H1 (cell line): ENCODE data around the gene CUL2. TPM values are rescaled to one million over a fixed set of nuclear protein-coding genes. Genes with fewer than 3 reads are reported as not detected.

ENCODE experiments used
- CTCF ChIA-PET: fragments of 300-600 bp; sonication (Branson Sonifier 250); formaldehyde crosslinking; loops from one replicate; lab custom pipeline; 2021; ENCODE audit not compliant: partially characterized antibody; lab: Charles Lee
- POLR2A ChIA-PET: fragments of 300-600 bp; sonication (Branson Sonifier 250); formaldehyde crosslinking; loops from one replicate; lab custom pipeline; 2021; ENCODE audit warnings: inconsistent platforms; ENCODE audit not compliant: partially characterized antibody; lab: Charles Lee
- DNase-seq, 2 experiments: peaks; one replicate each; pipeline versions ENCODE4 v3.0.0 to v3.0.0-alpha.2; 2010 to 2022; ENCODE audit warnings: low spot score in 2 of 2, low read depth in 1 of 2, mixed read lengths in 1 of 2
- FAIRE-seq: peaks from 2 replicates; lab custom pipeline; 2011; peaks lifted over from hg19 to GRCh38; lab: Jason Lieb, UNC
- H2AFZ ChIP-seq: 2 replicates; pipeline ENCODE4 v1.8.1; 2012; ENCODE audit warnings: low read length, inconsistent platforms
- H2AK5ac ChIP-seq: 2 replicates; pipeline ENCODE4 v1.6.1; 2013; ENCODE audit warnings: low read depth, low read length
- H2BK120ac ChIP-seq: replicated peaks from 2 replicates; pipeline ENCODE3; 2013; ENCODE audit warnings: low read depth, low read length, inconsistent platforms
- H2BK12ac ChIP-seq: 2 replicates; pipeline ENCODE4 v1.6.1; 2013; ENCODE audit warnings: low read depth, low read length
- H2BK15ac ChIP-seq: 2 replicates; pipeline ENCODE4 v1.6.1; 2013; ENCODE audit warnings: low read length
- H2BK20ac ChIP-seq: 2 replicates; pipeline ENCODE4 v1.6.1; 2013; ENCODE audit warnings: low read length
- H2BK5ac ChIP-seq: 2 replicates; pipeline ENCODE4 v1.6.1; 2013; ENCODE audit warnings: low read depth, low read length
- H3K14ac ChIP-seq: 2 replicates; pipeline ENCODE4 v1.6.1; 2013; ENCODE audit warnings: inconsistent platforms; ENCODE audit not compliant: insufficient read length
- H3K18ac ChIP-seq: 2 replicates; pipeline ENCODE4 v1.6.1; 2013; ENCODE audit warnings: low read length; ENCODE audit errors: extremely low read depth
- H3K23ac ChIP-seq: 2 replicates; pipeline ENCODE4 v1.6.1; 2013; ENCODE audit warnings: inconsistent platforms; ENCODE audit not compliant: insufficient read length
- H3K23me2 ChIP-seq: 2 replicates; pipeline ENCODE4 v1.6.1; 2013; ENCODE audit warnings: low read depth, low read length
- H3K27ac ChIP-seq: 2 replicates; pipeline ENCODE4 v1.6.1; 2011; ENCODE audit warnings: low read depth, low read length, inconsistent platforms
- H3K27me3 ChIP-seq, 4 experiments: replicated peaks in 1 of 4; 1 replicate in 1 of 4; 2 replicates in 3 of 4; pipeline versions ENCODE4 v1.6.1 to v1.8.1; 2011 to 2013; ENCODE audit warnings: low read length in 3 of 4, mild to moderate bottlenecking in 3 of 4, inconsistent platforms in 2 of 4, mixed read lengths in 2 of 4, moderate library complexity in 1 of 4; ENCODE audit not compliant: control insufficient read depth in 3 of 4, insufficient read depth in 3 of 4; ENCODE audit errors: extremely low read depth in 1 of 4
- H3K36me3 ChIP-seq, 4 experiments: 2 replicates each; pipeline versions ENCODE4 v1.6.1 to v1.8.1; 2011 to 2013; ENCODE audit warnings: mild to moderate bottlenecking in 4 of 4, low read length in 3 of 4, moderate library complexity in 2 of 4, control low read depth in 1 of 4, inconsistent platforms in 1 of 4; ENCODE audit not compliant: insufficient read depth in 4 of 4, control insufficient read depth in 2 of 4
- H3K4ac ChIP-seq: replicated peaks from 2 replicates; pipeline ENCODE3; 2013; ENCODE audit warnings: low read length, low read depth, mixed read lengths, inconsistent platforms; ENCODE audit not compliant: insufficient read length
- H3K4me1 ChIP-seq, 4 experiments: replicated peaks in 1 of 4; 1 replicate in 1 of 4; 2 replicates in 3 of 4; pipeline versions ENCODE4 v1.6.1 to v1.8.1; 2011 to 2013; ENCODE audit warnings: low read length in 3 of 4, inconsistent platforms in 2 of 4, mixed read lengths in 1 of 4; ENCODE audit not compliant: insufficient read depth in 4 of 4, control insufficient read depth in 3 of 4
- H3K4me2 ChIP-seq, 2 experiments: 2 replicates each; pipeline versions ENCODE4 v1.6.1 to v1.8.1; 2011 to 2013; ENCODE audit warnings: low read depth in 2 of 2, low read length in 2 of 2, control low read depth in 1 of 2, inconsistent platforms in 1 of 2, mild to moderate bottlenecking in 1 of 2; ENCODE audit not compliant: insufficient read depth in 1 of 2
- H3K4me3 ChIP-seq, 4 experiments: fragments of 200-600, 300-600 bp in 1 of 4; sonication (generic), shearing (Covaris generic), sonication (Bioruptor Twin) in 1 of 4; 2 replicates each; pipeline versions ENCODE4 v1.5.1 to v1.8.1; 2011 to 2016; ENCODE audit warnings: low read length in 4 of 4, low read depth in 3 of 4, control low read depth in 2 of 4, inconsistent platforms in 2 of 4, mild to moderate bottlenecking in 2 of 4, mixed read lengths in 1 of 4, moderate library complexity in 1 of 4; ENCODE audit not compliant: insufficient read depth in 2 of 4; ENCODE audit errors: extremely low read depth in 1 of 4
- H3K56ac ChIP-seq: replicated peaks from 2 replicates; pipeline ENCODE3; 2013; ENCODE audit warnings: low read depth, mild to moderate bottlenecking, mixed read lengths, low read length, inconsistent platforms; ENCODE audit not compliant: insufficient read length
- H3K79me1 ChIP-seq: 2 replicates; pipeline ENCODE4 v1.6.1; 2013; ENCODE audit warnings: low read depth, low read length, control low read depth
- H3K79me2 ChIP-seq, 2 experiments: 2 replicates each; pipeline versions ENCODE4 v1.6.1 to v1.8.1; 2012 to 2013; ENCODE audit warnings: low read length in 2 of 2, mild to moderate bottlenecking in 2 of 2, inconsistent platforms in 1 of 2; ENCODE audit not compliant: insufficient read depth in 2 of 2, control insufficient read depth in 1 of 2
- H3K9ac ChIP-seq, 4 experiments: replicated peaks in 1 of 4; 1 replicate in 1 of 4; 2 replicates in 3 of 4; pipeline versions ENCODE4 v1.6.1 to v1.8.1; 2011 to 2013; ENCODE audit warnings: low read depth in 3 of 4, low read length in 3 of 4, control low read depth in 2 of 4, mild to moderate bottlenecking in 2 of 4, moderate library complexity in 2 of 4, inconsistent platforms in 1 of 4; ENCODE audit errors: extremely low read depth in 1 of 4
- H3K9me3 ChIP-seq, 2 experiments: 2 replicates each; pipeline versions ENCODE4 v1.6.1 to v1.8.1; 2012 to 2013; ENCODE audit warnings: mild to moderate bottlenecking in 2 of 2, moderate library complexity in 2 of 2, control low read depth in 1 of 2, inconsistent platforms in 1 of 2, low read depth in 1 of 2, low read length in 1 of 2, mixed read lengths in 1 of 2; ENCODE audit not compliant: insufficient read depth in 2 of 2
- H4K20me1 ChIP-seq, 2 experiments: replicated peaks in 1 of 2; 2 replicates each; pipeline versions ENCODE3 to v1.8.1; 2011 to 2013; ENCODE audit warnings: inconsistent platforms in 2 of 2, low read length in 2 of 2, mild to moderate bottlenecking in 1 of 2; ENCODE audit not compliant: insufficient read depth in 2 of 2, control insufficient read depth in 1 of 2
- H4K5ac ChIP-seq: 2 replicates; pipeline ENCODE4 v1.6.1; 2013; ENCODE audit warnings: low read length, low read depth, mixed read lengths, inconsistent platforms; ENCODE audit not compliant: insufficient read length
- H4K8ac ChIP-seq: 2 replicates; pipeline ENCODE4 v1.8.0; 2013; ENCODE audit warnings: mild to moderate bottlenecking, moderate library complexity, low read length, inconsistent platforms; ENCODE audit not compliant: insufficient read depth; ENCODE audit errors: extremely low read depth
- H4K91ac ChIP-seq: replicated peaks from 2 replicates; pipeline ENCODE3; 2013; ENCODE audit warnings: low read length, mixed read lengths, inconsistent platforms; ENCODE audit not compliant: insufficient read length
- ASH2L ChIP-seq: fragments of 200-600, 300-600 bp; sonication (generic); IDR thresholded peaks from one replicate; pipeline ENCODE4 v1.7.1; 2017; ENCODE audit warnings: low read length
- SUZ12 ChIP-seq: fragments of 200-600 bp; sonication (generic); IDR thresholded peaks from 2 replicates; pipeline ENCODE4 v1.6.1; 2012; ENCODE audit warnings: mild to moderate bottlenecking, inconsistent platforms, low read length, moderate library complexity, mixed read lengths
- TAF1 ChIP-seq: IDR thresholded peaks from 2 replicates; pipeline ENCODE4 v1.6.1; 2011; ENCODE audit warnings: mild to moderate bottlenecking, low read depth, low read length
- WGBS, 2 experiments: shearing (Covaris generic) in 1 of 2; methylation state at CpG; one replicate each; pipeline versions ENCODE4 v1.1.6 to v1.1.7; 2013 to 2015; ENCODE audit warnings: low lambda C conversion rate in 2 of 2, mixed read lengths in 2 of 2, inconsistent platforms in 1 of 2, low coverage in 1 of 2, missing lambda C conversion rate in 1 of 2; ENCODE audit not compliant: insufficient replicate concordance in 2 of 2, insufficient coverage in 1 of 2, insufficient read length in 1 of 2; ENCODE audit errors: extremely low coverage in 1 of 2, missing lambda C conversion rate in 1 of 2; 5-methylcytosine and 5-hydroxymethylcytosine counted together
- polyA plus RNA-seq, 7 experiments: library from polyadenylated mRNA; depleted of rRNA in 3 of 7; stranded (reverse) in 5 of 7; unstranded in 2 of 7; fragments of >200 nt in 5 of 7; fragments of 200-250 nt in 2 of 7; gene quantifications; 1 replicate in 5 of 7; 2 replicates in 1 of 7; 4 replicates in 1 of 7; pipeline versions ENCODE4 v1.2.1 to v1.2.3, GENCODE V29; 2011 to 2013; ENCODE audit warnings: missing spikeins in 2 of 7, mixed read lengths in 2 of 7
- total RNA-seq: library from RNA; stranded (reverse); fragmentation: NEBNext Ultra II Directional; extraction: Animal tissue kit (Norgen Biotek cat#: 25700); gene quantifications from 2 replicates; pipeline ENCODE4 v1.2.1, GENCODE V29; 2021

Gene CUL2
- total and polyA plus RNA-seq, 2 of the 8 experiments (the other 6 are each of a cell fraction or from before 2014, with no cell fraction given) = 10.2 to 43.1 TPM

DNA sequence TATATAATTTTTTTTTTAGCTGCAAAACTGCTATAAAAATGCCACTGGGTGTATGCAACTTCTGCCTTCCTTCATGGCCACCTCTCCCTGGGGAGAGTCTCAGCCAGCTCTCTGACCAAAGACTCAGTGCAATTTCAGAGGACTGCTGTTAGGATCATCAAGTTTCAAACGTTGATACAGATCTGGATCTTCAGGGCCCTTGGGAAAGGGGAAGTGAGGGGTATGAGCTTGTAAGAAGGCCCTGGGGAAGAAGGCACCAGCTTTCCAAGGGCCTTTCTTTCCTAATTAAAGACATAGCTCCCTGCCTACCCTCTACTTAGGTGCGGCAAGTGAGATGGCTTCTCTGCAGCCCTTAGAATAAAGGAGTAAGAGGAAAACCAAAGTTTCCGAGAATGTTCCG lies 130.4 kb downstream of the CUL2 start:
- H4K20me1 ChIP-seq = no peaks in the 10 kb centered on the region
- H4K91ac ChIP-seq = no peak overlapping the region
- H2BK120ac ChIP-seq = no peak overlapping the region
- no peaks in the 10 kb centered on the region for H3K27me3 ChIP-seq
- CTCF ChIA-PET = interaction anchor here (0.6 to 1.6 kb wide), 10 partner anchors 18 to 931 kb away, joined by 3 to 6 read pairs (median 4); no protein-coding TSS in a partner anchor
- H3K4me3 ChIP-seq = no peak overlapping the region
- H2AK5ac ChIP-seq = no peak overlapping the region
- no peaks in the 10 kb centered on the region for H3K79me1 ChIP-seq
- no peaks in the 10 kb centered on the region for H3K23me2 ChIP-seq
- no peak overlapping the region for H2AFZ ChIP-seq
- 86% methylated on average over 4 of the region's 4 CpGs; no CpG with 5 or more reads in 1 of the 2 experiments for WGBS, 2 experiments
- DNase-seq (no peak), FAIRE-seq (no peak)
- no peak overlapping the region for H2BK20ac ChIP-seq
- H4K5ac ChIP-seq = no peak overlapping the region
- no peak overlapping the region for H2BK5ac ChIP-seq
- no peak overlapping the region for H3K4me2 ChIP-seq
- H3K56ac ChIP-seq = no peak overlapping the region
- no peak overlapping the region for H2BK12ac ChIP-seq
- H3K9ac ChIP-seq = no peak overlapping the region
- no peak overlapping the region for H4K8ac ChIP-seq
- H3K18ac ChIP-seq = no peak overlapping the region
- H3K27ac ChIP-seq = no peak overlapping the region
- H3K79me2 ChIP-seq = no peaks in the 10 kb centered on the region
- no peak overlapping the region for H3K23ac ChIP-seq
- no peak overlapping the region for H3K4ac ChIP-seq
- TF ChIP-seq ASH2L = no peak
- no peak for TF ChIP-seq SUZ12
- no peak for TF ChIP-seq TAF1
- H2BK15ac ChIP-seq = no peak overlapping the region
- H3K4me1 ChIP-seq = no peaks in the 10 kb centered on the region
- H3K9me3 ChIP-seq = no peaks in the 10 kb centered on the region
- H3K36me3 ChIP-seq = no peaks in the 10 kb centered on the region
- POLR2A ChIA-PET = no interaction called here
- H3K14ac ChIP-seq = no peak overlapping the region
